CD4-positive, alpha-beta T cell treated with Interferon gamma for 1 hour (primary cell): ENCODE data around the gene SLC29A3.
A peak's percentile ranks its signal among the peaks of the same experiment; 100 is the strongest.

ENCODE experiments used
- DNase-seq: peaks from one replicate; pipeline ENCODE4 v3.0.0-alpha.2; 2020

SLC29A3 gene

DNA sequence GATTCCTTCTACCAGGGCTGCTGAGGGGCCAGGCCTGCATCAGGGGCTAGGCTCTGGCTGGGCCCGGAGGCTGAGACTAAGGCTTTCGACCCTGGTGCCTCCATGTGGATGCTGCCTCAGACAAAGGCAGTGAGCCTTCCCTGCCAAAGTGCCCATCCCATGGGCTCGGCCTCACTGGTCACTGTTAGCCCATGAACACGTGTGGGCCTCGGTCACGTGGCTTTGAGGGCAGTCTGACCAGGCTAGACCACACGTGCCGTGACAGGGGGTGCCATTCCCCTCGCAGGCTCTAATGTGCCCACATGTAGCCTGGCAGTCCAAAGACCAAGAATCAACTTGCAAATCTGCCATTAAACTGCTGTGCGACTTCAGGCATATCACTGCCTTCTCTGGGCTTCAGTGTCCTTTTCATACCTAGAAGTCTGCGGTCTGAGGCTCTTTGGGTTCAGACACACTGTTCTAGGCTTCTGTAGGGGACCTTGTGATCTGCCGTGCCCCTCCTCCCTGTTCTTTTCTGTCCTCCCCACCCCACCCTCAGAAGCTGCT, 17.6 kb upstream of the SLC29A3 start:
- no peak for DNase-seq

- DNase-seq, result no peak
Observed at GRCh38 chr10:71302451-71302850, 16.6 kb upstream of the SLC29A3 start.

GRCh38 chr10:71302874-71303568, 16.0 kb upstream of the SLC29A3 start:
- DNase-seq, result no peak

DNA sequence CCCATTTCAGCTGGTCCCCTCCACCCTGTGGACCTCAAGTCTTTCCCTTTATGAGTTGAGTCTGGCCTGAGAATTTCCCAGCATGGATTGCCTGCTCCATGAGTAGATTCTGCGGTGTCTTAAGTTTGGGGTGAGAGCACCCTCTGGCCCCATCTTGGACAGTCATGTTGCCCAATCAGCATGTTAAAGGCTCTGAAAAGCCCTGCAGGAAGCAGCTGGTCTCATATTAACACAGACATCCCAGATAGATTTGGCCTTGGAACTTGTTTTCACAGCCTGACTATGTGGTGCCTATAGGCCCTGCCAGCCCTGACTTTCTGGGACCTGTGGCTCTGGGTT, 15.5 kb upstream of the SLC29A3 start:
- no peak for DNase-seq

GRCh38 chr10:71304914-71305313, 14.1 kb upstream of the SLC29A3 start:
- DNase-seq, result no peak

DNA sequence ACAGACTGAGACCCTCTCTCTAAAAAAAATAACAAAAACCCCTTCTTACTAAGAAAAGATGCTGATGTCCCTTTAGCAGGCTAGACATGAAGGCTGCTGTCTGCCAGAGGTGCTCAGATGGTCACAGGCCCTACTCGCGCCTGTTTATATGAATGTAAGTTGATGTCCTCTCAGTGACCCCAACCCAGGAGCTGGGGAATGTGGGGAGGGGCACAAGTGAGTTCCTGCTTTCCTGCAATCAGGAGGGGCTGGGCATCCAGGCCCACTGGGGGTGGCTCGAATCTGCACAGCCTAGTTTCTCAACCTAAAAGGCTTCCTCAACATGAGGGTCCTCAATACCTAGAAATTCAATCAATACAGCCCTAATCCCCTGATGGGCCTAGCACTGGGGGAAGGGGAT, 12.1 kb upstream of the SLC29A3 start:
- DNase-seq, result no peak

DNA sequence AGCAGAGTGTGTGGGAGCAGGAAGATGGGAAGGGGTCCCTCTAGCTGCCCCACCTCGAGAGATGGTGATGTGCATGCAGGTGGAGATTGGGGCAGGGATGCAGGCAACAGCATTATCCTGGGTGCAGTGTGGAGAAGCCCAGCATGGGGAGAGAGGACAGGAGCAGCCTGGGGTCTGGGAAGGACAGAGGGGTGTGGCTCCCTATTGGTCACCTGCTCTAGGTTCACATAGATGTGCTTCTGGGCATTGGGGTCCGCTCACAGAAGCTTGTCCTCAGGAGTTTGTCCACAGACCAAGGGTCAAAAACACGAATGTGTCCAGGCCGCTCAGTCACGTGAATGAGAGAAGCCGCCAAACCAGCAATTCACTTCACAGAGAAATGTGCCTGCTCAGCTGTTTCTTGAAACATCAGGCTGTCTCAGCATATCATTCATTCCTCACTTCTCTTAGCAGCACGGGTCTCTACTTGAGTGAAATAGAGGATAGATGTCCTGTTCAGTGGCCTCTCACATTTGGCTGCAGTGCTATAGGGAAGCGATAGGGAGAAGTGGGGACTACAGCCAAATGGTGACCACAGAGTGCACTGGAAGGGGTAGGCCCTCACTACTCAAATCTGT, 11.5 kb upstream of the SLC29A3 start:
- no peak for DNase-seq

GRCh38 chr10:71308244-71308643, 10.8 kb upstream of the SLC29A3 start:
- no peak for DNase-seq

GRCh38 chr10:71308985-71309384, 10.1 kb upstream of the SLC29A3 start:
- no peak for DNase-seq

DNA sequence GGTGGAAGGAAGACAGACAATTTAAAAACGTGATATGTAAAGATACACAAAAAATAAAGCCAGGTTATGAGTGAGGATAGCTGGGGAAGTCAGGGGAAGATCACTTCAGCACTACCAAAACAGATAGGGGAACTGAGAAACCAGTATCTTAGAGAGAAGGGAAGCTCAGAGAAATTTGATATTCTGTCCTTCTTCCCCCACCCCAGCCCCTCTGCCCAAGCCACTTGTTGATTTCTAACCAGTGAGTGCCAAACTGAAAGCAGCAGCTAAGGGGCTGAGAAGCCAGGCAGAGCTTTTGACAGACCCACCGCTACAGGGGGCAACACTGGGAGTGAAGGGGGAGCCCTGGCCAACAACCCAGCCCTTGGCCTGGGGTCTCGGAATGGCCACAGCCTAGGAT, 9.1 kb upstream of the SLC29A3 start:
- no peak for DNase-seq

DNA sequence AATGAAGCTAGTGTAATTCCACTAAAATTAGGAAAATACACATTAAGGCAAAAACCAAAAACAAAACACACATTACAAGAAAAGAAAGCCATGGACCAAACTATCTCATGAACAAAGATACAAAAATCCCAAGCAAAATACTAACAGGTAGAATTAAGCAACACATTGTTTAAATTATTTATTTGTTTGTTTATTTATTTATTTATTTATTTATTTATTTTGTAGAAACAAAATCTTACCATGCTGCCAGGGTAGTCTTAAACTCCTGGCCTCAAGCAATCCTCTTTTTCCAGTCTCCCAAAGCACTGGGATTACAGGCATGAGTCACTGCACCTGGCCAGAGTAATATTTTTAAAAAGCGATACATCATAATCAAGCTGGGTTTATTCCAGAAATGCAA, 6.8 kb upstream of the SLC29A3 start:
- DNase-seq, result no peak

DNA sequence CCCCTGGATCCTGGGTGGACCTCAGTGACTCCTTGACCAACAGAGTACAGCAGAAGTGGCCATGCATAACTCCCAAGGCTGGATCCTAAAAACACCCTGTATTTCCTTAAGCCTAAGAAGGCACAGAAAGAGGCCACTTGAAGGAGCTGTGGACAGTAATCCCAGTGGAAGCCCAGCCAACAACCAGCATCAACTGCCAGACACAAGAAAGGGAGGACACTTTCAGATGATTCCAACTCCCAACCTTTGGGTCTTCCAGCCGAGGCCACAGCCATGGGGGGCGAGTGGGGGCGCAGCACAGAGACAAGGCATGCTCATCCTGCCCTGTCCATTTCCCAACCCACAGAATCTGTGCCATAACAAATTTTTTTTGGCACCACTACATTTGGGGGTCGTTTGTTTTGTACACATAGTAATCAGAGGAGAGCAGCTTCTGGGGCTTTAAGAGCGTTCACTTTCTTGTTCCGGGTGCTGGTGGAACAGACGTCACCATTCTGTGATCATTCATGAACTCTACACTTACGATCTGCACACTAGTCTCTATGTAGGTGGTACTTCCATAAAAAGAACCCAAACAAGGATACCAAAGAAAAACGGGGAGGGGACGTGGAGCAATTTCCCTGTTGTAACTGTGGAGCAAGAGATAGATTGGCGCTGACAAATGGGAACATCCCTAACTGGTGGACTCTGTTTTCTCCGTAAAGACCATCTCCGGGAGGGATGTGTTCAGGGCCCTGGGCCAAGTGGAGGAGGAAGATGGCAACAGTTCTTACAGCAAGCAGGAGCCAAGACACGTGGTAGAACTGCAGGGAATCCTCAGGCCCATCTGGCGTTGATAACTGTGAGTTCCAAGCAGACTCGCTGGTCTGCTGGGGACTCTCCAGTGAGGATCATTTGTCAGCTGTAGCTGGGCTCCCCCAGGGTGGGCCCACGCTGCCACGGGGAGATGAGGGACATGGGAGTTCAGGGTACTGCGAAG, 6.0 kb upstream of the SLC29A3 start:
- DNase-seq, result no peak

DNA sequence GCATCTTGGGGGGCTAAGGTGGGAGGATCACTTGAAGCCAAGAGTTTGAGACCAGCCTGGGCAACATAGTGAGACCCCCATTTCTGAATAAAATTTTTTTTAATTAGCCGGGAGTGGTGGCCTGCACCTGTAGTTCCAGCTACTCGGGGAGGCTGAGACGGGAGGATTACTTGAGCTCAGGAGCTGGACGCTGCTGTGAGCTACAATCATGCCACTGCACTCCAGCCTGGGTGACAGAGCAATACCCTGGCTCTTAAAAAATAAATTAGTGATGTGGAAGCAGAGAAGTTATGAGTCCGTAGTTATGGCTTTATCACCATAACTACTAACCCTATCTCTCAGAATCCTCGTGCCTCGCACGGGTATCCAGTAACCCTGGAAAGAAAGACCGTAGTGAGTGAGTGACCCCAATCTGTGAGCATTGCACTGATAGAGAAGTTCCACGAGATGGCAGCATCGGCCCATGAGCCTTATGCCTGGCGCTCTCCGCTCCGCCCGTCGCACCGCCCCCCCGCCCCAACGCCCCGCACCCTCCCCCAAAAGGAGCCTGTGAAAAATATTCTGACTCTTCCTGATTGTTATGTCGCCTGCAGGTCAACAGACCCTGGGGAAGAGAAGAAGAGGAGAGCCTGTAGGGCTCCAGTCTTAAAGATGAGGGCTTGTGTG, 4.9 kb upstream of the SLC29A3 start:
- DNase-seq, result peak; percentile 53

- no peak for DNase-seq
Observed at GRCh38 chr10:71314694-71315225, 4.3 kb upstream of the SLC29A3 start.

GRCh38 chr10:71316056-71316785, 2.8 kb upstream of the SLC29A3 start:
- no peak for DNase-seq

GRCh38 chr10:71316786-71317160, 2.3 kb upstream of the SLC29A3 start:
- no peak for DNase-seq

DNA sequence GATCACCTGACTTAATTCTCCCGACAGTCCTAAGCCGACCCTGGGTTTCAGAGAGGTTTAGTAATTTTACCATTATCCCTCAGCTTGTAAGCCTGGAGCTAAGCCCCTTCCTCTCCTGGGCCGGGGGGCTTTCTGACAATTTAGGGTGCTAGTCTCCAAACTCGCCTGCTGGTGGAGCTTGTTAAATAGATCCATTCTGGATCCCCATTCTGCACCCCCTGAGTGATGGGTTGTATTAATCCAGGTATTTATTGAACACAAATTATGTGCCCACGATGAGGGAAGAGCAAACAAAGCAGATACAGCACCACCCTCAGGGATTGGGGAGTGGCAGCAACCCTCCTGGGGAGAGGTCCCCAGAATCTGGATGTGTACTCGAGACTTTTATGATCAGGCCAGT, 1.3 kb upstream of the SLC29A3 start:
- no peak for DNase-seq

GRCh38 chr10:71319800-71320392, 837 bp downstream of the SLC29A3 start:
- no peak for DNase-seq

DNA sequence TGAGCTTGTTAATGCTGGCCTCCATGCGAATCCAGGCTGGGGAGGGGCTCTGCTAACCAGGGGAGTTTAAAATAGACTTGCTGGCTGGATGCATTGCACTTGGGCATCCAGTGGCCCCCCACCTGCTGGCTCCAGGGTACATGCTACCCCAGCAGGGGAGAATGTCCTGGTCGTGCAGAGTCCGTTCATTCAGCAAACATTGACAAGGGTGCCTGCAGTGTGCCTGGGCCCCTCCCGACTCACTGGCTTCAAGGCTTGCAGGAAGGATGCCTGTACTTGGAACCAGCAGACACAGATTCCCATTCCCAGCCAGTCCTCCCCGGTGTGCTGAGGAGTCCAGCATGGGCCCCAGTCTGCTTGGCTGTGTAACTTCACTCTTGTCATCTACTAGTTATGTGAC, 1.5 kb downstream of the SLC29A3 start:
- no peak for DNase-seq

- no peak for DNase-seq
Observed at GRCh38 chr10:71321386-71321785, 2.3 kb downstream of the SLC29A3 start.

DNA sequence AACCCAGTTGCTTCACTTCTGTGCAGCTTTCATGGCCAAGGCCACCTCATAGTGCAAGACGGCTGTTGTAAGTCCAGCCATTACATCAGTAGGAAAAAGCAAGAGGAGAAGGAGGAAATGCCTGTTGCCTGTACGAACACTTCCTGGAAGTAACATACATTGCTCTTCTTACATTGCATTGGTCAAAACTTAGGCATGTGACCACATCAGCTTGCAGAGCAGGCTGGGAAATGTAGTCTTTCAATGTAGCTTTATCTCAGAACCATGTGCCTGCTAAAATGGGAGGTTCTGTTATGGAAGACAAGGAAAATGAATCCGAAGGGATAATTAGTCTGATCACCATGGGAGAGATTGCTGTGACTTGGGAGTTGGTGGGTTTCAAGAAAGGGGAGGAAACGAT, 4.3 kb downstream of the SLC29A3 start:
- DNase-seq, result no peak

GRCh38 chr10:71324743-71325142, 5.7 kb downstream of the SLC29A3 start:
- no peak for DNase-seq
